Activated naive CD4-positive, alpha-beta T cell treated with anti-CD3 and anti-CD28 coated beads for 36 hours (primary cell): ENCODE results near the gene TYMP. TPM values are rescaled to one million over a fixed set of nuclear protein-coding genes. Genes with fewer than 3 reads are reported as not detected.

ENCODE experiments used
- CTCF ChIA-PET: fragments of 350-600 bp; sonication (Branson Sonifier 250); formaldehyde crosslinking; loops from one replicate; lab custom pipeline; 2021; ENCODE audit warnings: antibody characterized with exemption; lab: Charles Lee
- DNase-seq: peaks from one replicate; pipeline ENCODE4 v3.0.0-alpha.2; 2020
- H3K27ac Mint-ChIP-seq: one replicate; pipeline ENCODE4 v1.8.0; 2021; ENCODE audit warnings: mild to moderate bottlenecking, mixed read lengths
- H3K27me3 Mint-ChIP-seq: one replicate; pipeline ENCODE4 v1.8.0; 2021; ENCODE audit warnings: low read depth, mixed read lengths
- H3K36me3 Mint-ChIP-seq: one replicate; pipeline ENCODE4 v1.8.0; 2021; ENCODE audit warnings: low read depth, mixed read lengths
- H3K4me1 Mint-ChIP-seq: one replicate; pipeline ENCODE4 v1.8.0; 2021; ENCODE audit warnings: low read depth, mixed read lengths
- H3K4me3 Mint-ChIP-seq: one replicate; pipeline ENCODE4 v1.8.0; 2021; ENCODE audit warnings: mild to moderate bottlenecking, moderate library complexity, mixed read lengths
- H3K9me3 Mint-ChIP-seq: one replicate; pipeline ENCODE4 v1.8.0; 2021; ENCODE audit warnings: mixed read lengths
- intact Hi-C: fragments of 100-400 bp; cut with micrococcal nuclease; formaldehyde crosslinking; loops from one replicate; pipeline ENCODE4 v1.15.1; 2023
- total RNA-seq, 2 experiments: library from RNA; stranded (reverse); gene quantifications; one replicate each; pipeline ENCODE4 v1.2.3, GENCODE V29; 2021

Gene TYMP, protein sequence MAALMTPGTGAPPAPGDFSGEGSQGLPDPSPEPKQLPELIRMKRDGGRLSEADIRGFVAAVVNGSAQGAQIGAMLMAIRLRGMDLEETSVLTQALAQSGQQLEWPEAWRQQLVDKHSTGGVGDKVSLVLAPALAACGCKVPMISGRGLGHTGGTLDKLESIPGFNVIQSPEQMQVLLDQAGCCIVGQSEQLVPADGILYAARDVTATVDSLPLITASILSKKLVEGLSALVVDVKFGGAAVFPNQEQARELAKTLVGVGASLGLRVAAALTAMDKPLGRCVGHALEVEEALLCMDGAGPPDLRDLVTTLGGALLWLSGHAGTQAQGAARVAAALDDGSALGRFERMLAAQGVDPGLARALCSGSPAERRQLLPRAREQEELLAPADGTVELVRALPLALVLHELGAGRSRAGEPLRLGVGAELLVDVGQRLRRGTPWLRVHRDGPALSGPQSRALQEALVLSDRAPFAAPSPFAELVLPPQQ
- total RNA-seq, result 10 to 100 TPM; 43.7 to 49.6 TPM

GRCh38 chr22:50529897-50530579, at the start of gene TYMP:
Gene TYMP, minus strand, starts transcription at chr22:50530012. Its CDS starts 303 bp downstream, at chr22:50529709.
- H3K4me1 Mint-ChIP-seq, result peaks cover 47% of the 10 kb centered on the region
- peaks cover 27% of the 10 kb centered on the region for H3K36me3 Mint-ChIP-seq
- intact Hi-C loops, result loop anchor here (1.0 kb wide), 1 partner anchor 90 kb away; no protein-coding TSS in a partner anchor
- CTCF ChIA-PET, result interaction anchor here (1.5 to 2.0 kb wide), 2 partner anchors 91 to 162 kb away, joined by 3 to 5 read pairs; no protein-coding TSS in a partner anchor
- H3K27ac Mint-ChIP-seq, result peak within 1 kb of the TSS; percentile 99
- H3K4me3 Mint-ChIP-seq, result peak within 1 kb of the TSS; percentile 92
- no peaks in the 10 kb centered on the region for H3K27me3 Mint-ChIP-seq
- DNase-seq, result peak; percentile 75
- no peaks in the 10 kb centered on the region for H3K9me3 Mint-ChIP-seq

- CTCF ChIA-PET, result interaction anchor here (0.9 to 1.1 kb wide), 3 partner anchors 16 to 70 kb away, joined by 3 to 4 read pairs (median 4); partner anchors contain the start of gene SYCE3
- peaks cover 23% of the 10 kb centered on the region for H3K36me3 Mint-ChIP-seq
- H3K27ac Mint-ChIP-seq, result no peak overlapping the region
- no peak for DNase-seq
- no peaks in the 10 kb centered on the region for H3K9me3 Mint-ChIP-seq
- no peaks in the 10 kb centered on the region for H3K27me3 Mint-ChIP-seq
- intact Hi-C loops, result no loop called here
- no peak overlapping the region for H3K4me3 Mint-ChIP-seq
- peaks cover 33% of the 10 kb centered on the region for H3K4me1 Mint-ChIP-seq
Measured at GRCh38 chr22:50578776-50579310, 49.0 kb upstream of the TYMP start.

DNA sequence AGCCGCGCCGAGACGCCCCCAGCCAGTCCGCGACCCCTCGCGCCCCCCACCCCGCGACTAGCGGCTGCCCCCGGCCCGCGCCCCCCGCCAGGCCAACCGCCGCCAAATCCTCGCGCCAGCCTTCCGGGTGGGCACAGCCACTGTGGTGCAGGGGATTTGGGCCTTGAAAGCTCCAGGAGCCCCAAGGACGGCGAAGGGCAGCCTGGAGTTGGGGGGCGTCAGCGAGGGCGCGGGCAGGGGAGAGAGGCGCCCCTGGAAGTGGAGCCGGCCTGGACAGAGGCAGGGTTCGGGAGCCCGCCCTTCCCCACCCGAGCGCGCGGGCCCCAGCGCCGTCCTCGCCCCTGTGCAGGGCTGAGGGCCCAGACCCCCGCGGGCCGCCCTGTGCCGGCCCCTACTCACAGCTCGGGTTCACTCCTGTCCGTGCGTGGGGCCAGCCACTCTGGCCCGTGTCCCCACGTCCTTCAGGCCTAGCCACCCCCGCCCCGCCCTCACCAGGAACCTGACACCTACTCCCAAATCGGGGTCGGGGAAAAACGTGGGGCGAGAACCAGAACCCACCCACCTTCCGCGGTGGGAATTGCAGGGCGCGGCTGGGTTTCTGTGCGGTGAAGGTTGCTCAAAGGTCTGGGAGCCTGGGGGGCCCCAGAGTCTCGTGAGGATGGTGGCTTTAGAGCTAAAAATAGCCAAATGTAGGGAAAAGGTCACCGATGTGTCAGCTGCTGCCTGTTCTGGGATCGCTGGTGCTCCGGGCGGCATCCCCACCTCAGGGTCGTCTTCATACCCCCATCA, 48.4 kb upstream of the TYMP start, which contains the start of gene CPT1B:
Gene CPT1B (minus strand): TSS at position 441 of the 789 bp plus-strand sequence. CDS start 512 bp downstream, outside the sequence.
- H3K9me3 Mint-ChIP-seq, result no peaks in the 10 kb centered on the region
- CTCF ChIA-PET, result interaction anchor here (0.6 to 1.1 kb wide), 4 partner anchors 15 to 746 kb away, joined by 3 to 4 read pairs (median 4); partner anchors contain the start of gene SYCE3
- peaks cover 21% of the 10 kb centered on the region for H3K36me3 Mint-ChIP-seq
- intact Hi-C loops, result no loop called here
- no peak within 1 kb of the TSS for H3K27ac Mint-ChIP-seq
- H3K27me3 Mint-ChIP-seq, result no peaks in the 10 kb centered on the region
- no peak within 1 kb of the TSS for H3K4me3 Mint-ChIP-seq
- no peak for DNase-seq
- peaks cover 27% of the 10 kb centered on the region for H3K4me1 Mint-ChIP-seq

DNA sequence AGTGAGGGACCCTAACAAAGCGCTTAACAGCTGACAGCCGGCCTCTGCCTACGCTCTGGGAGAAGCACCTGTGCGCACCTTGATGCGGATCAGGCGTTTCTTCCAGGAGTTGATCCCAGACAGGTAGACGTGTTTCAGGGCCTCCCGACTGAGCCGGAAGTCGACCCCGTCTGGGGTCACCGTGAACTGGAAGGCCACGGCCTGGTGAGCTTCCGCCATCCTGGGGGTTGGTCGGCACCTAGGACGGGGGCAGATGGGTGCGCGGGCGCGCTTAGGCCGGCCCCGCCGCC, 47.8 kb upstream of the TYMP start:
- intact Hi-C loops, result no loop called here
- no peak overlapping the region for H3K27ac Mint-ChIP-seq

DNA sequence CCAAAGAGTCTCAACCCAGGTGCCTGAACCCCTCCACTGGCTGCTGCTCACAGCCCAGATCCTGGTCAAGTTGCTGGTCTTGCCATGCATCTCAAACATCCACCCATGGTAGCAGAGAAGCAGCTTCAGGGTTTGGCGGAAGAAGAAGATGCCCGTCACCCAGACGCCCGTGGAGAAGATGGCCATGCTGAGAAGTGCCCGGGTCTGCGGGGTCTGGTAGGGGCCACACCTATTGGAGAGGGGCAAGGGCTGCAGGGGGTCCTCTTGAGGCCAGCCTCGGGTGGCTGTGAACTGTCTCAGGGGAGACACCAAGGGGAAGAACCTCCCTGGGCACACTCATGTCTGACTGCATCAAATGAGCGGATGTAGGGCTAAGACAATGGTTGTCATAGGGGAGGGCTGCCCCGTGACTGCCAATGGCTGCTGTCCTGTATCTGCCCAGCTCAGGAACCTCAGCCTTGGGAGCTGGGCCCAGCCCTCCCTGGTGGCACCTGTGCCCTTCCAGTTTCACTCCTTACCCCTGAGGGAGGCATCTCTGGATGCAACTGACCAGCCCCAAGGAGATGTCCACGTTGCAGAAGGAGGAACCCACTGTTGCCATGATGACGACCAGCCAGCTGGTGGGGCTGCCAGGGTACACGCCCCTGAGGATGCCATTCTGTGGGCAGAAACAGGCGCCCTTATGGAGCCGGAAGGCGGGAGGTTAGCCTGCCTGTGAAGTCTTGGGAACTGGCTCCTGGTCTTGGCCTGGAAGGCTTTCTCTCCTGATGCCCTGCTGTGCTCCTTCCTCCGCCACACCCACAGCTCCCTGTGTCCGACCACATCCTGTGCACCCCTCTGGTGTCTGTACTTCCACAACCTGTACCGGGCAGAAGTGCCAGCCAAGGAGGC, 47.2 kb upstream of the TYMP start:
- CTCF ChIA-PET, result interaction anchor here (0.6 to 1.3 kb wide), 3 partner anchors 29 to 44 kb away, joined by 4 to 5 read pairs (median 5); no protein-coding TSS in a partner anchor
- DNase-seq, result no peak
- H3K9me3 Mint-ChIP-seq, result no peaks in the 10 kb centered on the region
- intact Hi-C loops, result loop anchor here (1.0 kb wide), 1 partner anchor 43 kb away; no protein-coding TSS in a partner anchor
- peaks cover 25% of the 10 kb centered on the region for H3K36me3 Mint-ChIP-seq
- no peak overlapping the region for H3K4me3 Mint-ChIP-seq
- H3K27ac Mint-ChIP-seq, result no peak overlapping the region
- no peaks in the 10 kb centered on the region for H3K27me3 Mint-ChIP-seq
- peaks cover 27% of the 10 kb centered on the region for H3K4me1 Mint-ChIP-seq

More for the DNA sequence above, 47.8 kb upstream of the TYMP start:
- H3K27me3 Mint-ChIP-seq, result no peaks in the 10 kb centered on the region
- peaks cover 22% of the 10 kb centered on the region for H3K36me3 Mint-ChIP-seq
- no peak overlapping the region for H3K4me3 Mint-ChIP-seq
- no peak for DNase-seq
- CTCF ChIA-PET, result interaction anchor here (0.6 to 1.3 kb wide), 3 partner anchors 30 to 745 kb away, joined by 3 to 5 read pairs (median 4); no protein-coding TSS in a partner anchor
- H3K9me3 Mint-ChIP-seq, result no peaks in the 10 kb centered on the region
- H3K4me1 Mint-ChIP-seq, result peaks cover 27% of the 10 kb centered on the region

DNA sequence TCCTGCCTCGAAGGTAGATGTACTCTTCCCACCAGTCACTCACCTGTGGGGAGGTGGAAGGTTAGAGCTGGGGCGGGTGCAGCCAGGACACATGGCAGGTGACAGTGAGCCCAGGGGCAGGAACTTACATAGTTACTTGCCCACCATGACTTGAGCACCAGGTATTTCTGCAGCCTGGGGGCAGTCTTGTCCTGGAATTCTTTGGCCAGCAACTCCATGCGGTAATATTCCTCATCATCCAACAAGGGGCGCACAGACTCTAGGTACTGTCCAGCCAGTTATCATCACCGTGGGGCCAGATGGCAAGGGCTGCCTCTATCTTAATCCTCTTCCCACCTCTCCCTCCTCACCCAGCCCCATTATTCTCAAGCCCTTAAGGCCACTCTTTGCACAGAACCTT, 46.3 kb upstream of the TYMP start:
- H3K9me3 Mint-ChIP-seq, result no peaks in the 10 kb centered on the region
- no peaks in the 10 kb centered on the region for H3K27me3 Mint-ChIP-seq
- peak; percentile 41 for DNase-seq

GRCh38 chr22:50575426-50575941, 45.7 kb upstream of the TYMP start:
- CTCF ChIA-PET, result interaction anchor here (1.0 to 1.8 kb wide), 4 partner anchors 11 to 50 kb away, joined by 4 to 7 read pairs (median 6); partner anchors contain the start of genes SCO2 and SYCE3
- DNase-seq, result no peak

More for the DNA sequence above, 46.3 kb upstream of the TYMP start:
- Mint-ChIP-seq H3K4me3 (no peak overlapping the region), H3K4me1 (peaks cover 18% of the 10 kb centered on the region), H3K27ac (no peak overlapping the region), H3K36me3 (peaks cover 24% of the 10 kb centered on the region)
- CTCF ChIA-PET, result interaction anchor here (1.0 to 1.8 kb wide), 5 partner anchors 13 to 51 kb away, joined by 5 to 7 read pairs (median 5); partner anchors contain the start of genes SCO2 and SYCE3
- intact Hi-C loops, result loop anchor here (1.0 kb wide), 1 partner anchor 44 kb away; no protein-coding TSS in a partner anchor

DNA sequence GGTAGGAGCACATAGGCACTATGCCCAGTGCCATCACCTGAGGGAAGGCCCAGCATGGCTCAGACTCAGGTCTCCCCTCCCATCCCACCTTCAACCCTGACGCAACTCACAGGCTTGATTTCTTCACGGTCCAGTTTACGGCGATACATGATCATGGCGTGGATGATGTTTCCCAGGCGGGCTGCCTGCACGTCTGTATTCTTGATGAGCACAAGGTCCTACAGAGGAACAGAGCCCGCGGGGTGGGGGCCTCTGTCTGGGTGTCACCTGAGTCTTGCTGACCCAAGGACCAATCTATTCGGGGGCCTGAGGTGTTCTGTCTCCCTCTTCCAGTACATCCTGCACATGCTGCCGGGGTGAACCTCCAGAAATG, 44.6 kb upstream of the TYMP start:
- intact Hi-C loops, result no loop called here
- Mint-ChIP-seq H3K9me3 (no peaks in the 10 kb centered on the region), H3K4me1 (peaks cover 7% of the 10 kb centered on the region), H3K36me3 (peaks cover 17% of the 10 kb centered on the region), H3K27ac (no peak overlapping the region), H3K27me3 (no peaks in the 10 kb centered on the region), H3K4me3 (no peak overlapping the region)
- DNase-seq, result no peak
- CTCF ChIA-PET, result interaction anchor here (0.6 to 1.8 kb wide), 4 partner anchors 9 to 47 kb away, joined by 4 to 7 read pairs (median 5); partner anchors contain the start of gene SYCE3

More at GRCh38 chr22:50575426-50575941, 45.7 kb upstream of the TYMP start:
- Mint-ChIP-seq H3K27me3 (no peaks in the 10 kb centered on the region), H3K27ac (no peak overlapping the region), H3K4me1 (peaks cover 16% of the 10 kb centered on the region), H3K9me3 (no peaks in the 10 kb centered on the region), H3K4me3 (no peak overlapping the region), H3K36me3 (peaks cover 22% of the 10 kb centered on the region)
- intact Hi-C loops, result no loop called here

GRCh38 chr22:50573491-50574382, 43.9 kb upstream of the TYMP start:
- H3K27ac Mint-ChIP-seq, result no peak overlapping the region
- peaks cover 7% of the 10 kb centered on the region for H3K4me1 Mint-ChIP-seq
- intact Hi-C loops, result no loop called here
- no peaks in the 10 kb centered on the region for H3K9me3 Mint-ChIP-seq
- H3K36me3 Mint-ChIP-seq, result peaks cover 17% of the 10 kb centered on the region
- DNase-seq, result no peak
- no peaks in the 10 kb centered on the region for H3K27me3 Mint-ChIP-seq
- no peak overlapping the region for H3K4me3 Mint-ChIP-seq
- CTCF ChIA-PET, result interaction anchor here (1.5 to 1.8 kb wide), 3 partner anchors 9 to 47 kb away, joined by 4 to 8 read pairs (median 7); partner anchors contain the start of gene SYCE3
